Stimulated activated CD8-positive, alpha-beta memory T cell treated with anti-CD3 and anti-CD28 coated beads, Interleukin-2, amount 100 ng/mL, for 48 hours (primary cell): ENCODE measurements around the gene SLITRK3.
"Not testable (repeated sequence)": the region's sequence is repeated elsewhere in the genome, so short reads cannot be mapped to it uniquely, and the experiment has no call there.

ENCODE experiments used
- DNase-seq, 2 donors: peaks; one replicate each; pipeline ENCODE4 v3.0.0-alpha.2; 2020; ENCODE audit warnings: low read depth in 2 of 2

SLITRK3 gene

DNA sequence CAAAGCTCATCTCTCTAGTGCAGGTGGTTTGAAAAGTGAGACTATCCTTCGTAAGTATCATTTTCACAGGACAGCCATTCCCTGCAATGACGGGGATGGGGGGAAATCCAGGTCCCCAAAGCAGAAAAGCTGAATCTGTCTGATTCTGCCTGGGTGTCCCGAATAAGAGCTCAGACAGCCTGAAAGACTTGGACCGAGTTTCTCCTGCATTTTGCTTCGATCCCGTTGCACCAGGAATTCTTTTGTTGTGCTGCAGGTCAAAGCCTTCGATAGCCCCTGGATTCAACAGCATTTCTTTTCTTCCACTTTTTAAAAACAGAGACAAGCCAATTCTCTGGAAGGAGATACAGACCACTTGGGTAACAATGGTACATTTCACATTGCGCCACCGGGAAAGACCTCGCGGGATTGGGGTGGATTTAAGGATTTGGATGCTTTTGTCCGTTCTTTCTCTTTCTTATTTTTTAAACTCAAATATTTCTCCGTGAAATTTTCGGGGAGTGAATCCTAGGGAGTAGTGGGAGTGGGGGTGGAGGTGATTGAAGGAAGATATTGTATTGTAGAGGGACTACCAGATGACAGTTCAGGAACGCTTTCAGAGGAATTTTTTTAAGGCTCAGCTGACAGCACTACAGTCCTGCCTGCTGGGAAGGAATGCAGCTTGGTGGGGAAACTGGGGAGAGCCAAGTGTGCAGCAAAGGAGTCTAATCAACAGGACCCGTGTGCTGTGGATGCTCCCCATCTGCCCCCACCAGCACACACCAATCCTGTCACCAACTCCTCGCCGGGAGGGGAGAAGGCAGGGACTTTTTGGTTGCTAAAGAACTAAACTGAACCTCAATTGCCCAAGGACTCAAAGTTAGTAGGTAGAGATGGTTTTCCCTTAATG, 2.6 kb downstream of the SLITRK3 start:
- no peak for DNase-seq

- DNase-seq = no peak
Observed at GRCh38 chr3:165192610-165193192, 3.5 kb downstream of the SLITRK3 start.

DNA sequence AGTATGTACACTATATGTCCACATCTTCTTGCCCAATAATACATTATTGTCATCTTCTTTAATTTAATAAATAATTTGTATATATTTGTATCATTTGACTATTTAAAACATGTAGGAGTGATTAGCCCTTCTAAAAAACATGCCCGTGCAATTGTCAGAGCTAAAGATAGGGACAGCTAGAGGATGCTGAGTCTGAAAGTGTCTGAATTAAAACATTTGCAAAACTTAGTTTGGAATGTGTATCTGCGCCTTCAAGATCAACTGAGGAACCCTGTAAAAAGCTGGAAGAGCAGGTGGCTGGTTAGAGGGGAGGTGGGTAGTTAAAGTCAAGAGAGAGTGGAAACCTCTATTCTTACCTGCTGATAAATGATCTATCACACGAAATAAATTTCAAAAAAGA, 4.7 kb downstream of the SLITRK3 start:
- DNase-seq = no peak

DNA sequence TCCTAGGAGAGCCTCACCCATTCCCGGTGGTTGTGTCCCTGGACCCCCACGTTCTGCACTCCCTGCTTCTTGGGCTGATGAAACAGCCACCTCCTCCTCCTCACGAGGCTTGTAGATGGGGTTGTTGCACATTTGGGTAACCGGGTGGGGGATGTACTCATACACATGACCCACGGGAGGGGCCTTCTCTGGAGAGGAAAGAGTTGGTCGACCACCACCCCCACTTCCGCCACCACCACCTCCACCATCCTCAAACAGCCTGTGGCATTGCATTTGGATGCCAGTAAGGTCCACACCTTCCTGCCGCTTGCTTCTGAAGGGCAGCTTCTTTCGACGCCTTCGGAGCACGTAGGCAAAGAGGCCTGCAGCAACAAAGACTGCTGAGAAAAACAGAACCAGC, 7.7 kb downstream of the SLITRK3 start:
- DNase-seq = no peak

DNA sequence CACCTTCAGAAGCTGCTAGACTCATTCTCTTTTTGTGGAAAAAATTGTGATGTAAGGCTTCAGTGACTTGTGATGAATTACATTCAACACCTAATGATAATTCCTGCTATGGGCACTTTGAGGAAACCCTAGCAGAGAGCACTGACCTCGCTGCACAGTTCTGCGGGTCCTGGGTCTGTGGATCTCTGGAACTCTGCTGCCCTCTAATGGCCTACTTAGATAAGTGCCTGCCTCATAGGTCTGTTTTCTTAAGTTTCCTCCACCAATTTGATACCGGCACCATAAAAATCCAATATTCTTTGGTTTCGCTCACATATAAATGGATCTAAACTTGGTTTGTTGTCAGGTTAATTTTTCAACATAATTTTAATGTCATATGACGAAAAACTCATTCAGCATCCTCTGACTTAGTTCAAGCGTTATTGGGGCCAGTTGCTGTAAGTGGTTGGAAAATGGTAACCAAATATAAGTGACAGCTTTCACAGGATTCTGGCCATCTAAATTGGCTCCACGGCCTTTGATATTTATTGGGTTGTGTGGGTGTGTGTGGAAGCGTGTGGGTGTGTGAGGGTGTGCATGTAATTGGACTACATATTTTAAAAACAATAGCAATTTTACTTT, 10.4 kb downstream of the SLITRK3 start:
- no peak for DNase-seq

DNA sequence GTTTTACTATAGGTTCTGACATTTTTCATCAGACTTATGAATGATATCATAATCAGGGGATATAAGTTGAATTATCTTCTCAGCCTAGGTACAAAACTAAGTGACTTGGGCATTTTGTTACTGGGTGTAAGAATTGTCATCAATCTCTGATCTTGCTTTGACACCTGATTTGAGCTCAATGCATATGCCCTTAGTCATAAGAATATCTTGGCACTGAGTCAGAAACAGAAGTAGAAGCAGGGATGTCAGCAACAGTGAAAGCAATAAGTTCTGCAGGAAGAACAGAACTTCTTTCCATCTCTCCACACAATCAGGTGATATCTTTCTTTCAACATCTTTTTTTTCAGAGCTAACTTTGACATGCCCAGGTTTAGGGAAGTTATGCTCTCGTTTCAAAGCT, 14.6 kb downstream of the SLITRK3 start:
- DNase-seq = no peak

DNA sequence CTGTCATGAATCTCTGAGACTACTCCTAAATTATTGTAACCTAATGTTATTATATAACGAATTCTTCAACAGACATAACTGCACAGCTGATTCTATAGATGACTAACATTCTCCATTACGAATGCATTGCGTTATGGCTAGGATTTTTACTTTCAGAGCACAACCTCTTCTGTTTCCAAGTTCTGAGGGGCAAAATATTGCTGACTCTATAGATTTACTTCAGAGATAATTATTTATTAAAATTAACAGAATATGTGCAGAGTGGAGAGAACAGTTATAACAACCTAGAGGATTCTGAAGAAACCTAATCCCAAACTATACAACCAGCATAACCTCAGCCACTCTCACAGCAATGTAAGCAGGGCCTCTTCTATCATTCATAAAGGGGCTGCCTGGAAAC, 25.9 kb downstream of the SLITRK3 start:
- DNase-seq = no peak

DNA sequence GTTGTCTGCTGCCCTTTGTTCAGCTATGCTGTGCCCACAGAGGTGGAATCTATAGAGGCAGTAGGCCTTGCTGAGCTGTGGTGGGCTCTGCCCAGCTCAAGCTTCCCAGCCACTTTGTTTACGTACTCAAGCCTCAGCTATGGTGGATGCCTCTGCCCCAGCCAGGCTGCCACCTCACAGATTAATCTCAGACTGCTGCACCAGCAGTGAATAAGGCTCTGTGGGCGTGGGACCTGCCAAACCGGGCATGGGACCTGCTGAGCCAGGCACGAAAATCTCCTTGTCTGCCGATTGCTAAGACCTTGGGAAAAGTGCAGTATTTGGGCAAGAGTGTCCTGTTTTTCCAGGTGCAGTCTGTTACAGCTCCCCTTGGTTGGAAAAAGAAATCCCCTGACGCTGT, 26.8 kb downstream of the SLITRK3 start:
- no peak for DNase-seq

- no peak for DNase-seq
Observed at GRCh38 chr3:165162883-165163282, 33.3 kb downstream of the SLITRK3 start.

GRCh38 chr3:165159760-165160421, 36.3 kb downstream of the SLITRK3 start:
- no peak for DNase-seq

GRCh38 chr3:165158011-165158410, 38.2 kb downstream of the SLITRK3 start:
- no peak for DNase-seq

- DNase-seq = no peak
Observed at GRCh38 chr3:165156757-165157420, 39.3 kb downstream of the SLITRK3 start.

GRCh38 chr3:165148876-165149441, 47.2 kb downstream of the SLITRK3 start:
- DNase-seq = no peak

- no peak for DNase-seq
Observed at GRCh38 chr3:165144271-165144670, 51.9 kb downstream of the SLITRK3 start.

GRCh38 chr3:165139918-165140317, 56.3 kb downstream of the SLITRK3 start:
- not testable (repeated sequence) for DNase-seq
